DMS79 (cell line): ENCODE results near the gene HPF1.
"Not testable (repeated sequence)": the region's sequence is repeated elsewhere in the genome, so short reads cannot be mapped to it uniquely, and the experiment has no call there.

Experiments used
- DNase-seq: peaks from one replicate; lab custom pipeline; 2025; lab: John Stamatoyannopoulos, UW

Gene HPF1

GRCh38 chr4:169738604-169739003 lies 19.1 kb downstream of the HPF1 start:
- not testable (repeated sequence) for DNase-seq

- no peak for DNase-seq
Observed at GRCh38 chr4:169730564-169730963, 27.2 kb downstream of the HPF1 start.

DNA sequence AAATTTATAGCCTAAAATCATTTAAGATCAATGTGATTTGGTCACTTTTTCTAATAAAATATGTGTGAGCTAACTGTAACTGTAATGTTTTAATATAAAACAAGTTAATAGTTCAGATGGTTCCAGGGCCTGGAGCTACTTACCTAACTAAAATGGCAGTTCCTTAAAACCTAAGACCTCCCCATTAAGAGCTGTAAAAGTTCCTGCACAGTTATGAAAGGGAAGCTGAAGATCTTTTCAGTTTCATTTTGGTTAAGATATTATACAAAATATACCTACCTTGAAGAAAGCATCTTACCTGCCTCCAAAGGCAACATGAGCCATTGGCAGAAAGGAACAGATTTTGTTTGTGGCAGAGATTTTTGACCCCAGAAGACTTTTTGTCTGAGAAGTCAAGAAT lies 30.1 kb downstream of the HPF1 start:
- DNase-seq: no peak

DNA sequence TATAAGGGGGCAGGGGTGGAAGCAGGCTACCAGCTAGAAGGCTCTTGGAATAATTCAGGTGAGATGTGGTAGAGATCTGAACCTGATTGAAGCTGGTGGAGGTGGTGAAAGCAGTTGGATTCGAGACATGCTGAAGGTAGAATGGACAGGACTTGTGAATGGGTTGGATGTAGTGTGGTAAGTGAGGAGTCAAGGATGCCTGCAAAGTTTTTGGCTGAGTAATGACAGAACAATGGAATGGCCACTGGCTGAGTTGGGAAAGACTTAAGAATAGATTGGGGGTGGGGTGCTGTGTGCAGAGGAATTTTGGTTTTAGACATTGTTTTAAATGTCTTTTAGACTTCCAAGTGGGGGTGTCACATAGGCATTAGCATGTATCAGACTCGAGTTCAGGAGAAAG lies 33.5 kb downstream of the HPF1 start:
- no peak for DNase-seq

DNA sequence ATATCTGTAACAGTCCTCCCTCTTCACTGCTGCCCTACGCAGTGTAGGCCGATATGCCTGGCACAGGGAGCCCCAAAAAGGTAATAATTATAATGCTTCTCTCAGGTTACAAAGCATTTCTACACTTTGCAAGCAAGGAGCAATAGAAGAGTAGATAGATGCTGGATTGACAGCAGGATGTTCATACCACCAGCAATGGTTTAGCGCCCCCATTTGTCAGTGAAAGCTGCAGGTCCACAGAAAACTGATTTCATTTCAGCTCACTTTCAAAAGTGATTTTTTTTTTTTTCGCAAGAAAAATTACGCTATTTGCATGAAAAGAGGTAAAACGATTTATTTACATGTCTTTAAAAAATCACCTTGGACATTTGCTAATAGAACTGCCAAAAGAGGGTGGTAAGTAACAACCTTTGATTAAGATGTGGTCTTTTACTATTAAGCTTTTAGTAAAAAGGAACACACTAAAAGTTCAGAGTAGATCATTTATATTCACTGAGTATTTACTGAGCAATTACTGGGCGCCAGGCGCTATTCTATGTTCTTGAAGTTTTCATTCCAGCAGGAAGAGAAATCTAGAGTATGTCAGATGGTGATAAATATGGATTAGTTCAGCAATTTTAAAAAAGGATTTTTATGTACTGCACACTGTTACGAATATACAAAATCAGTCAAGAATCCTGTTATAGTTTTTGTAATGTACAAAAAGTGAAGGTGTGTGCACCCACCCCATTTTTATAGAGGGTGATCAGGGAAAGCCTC lies 34.4 kb downstream of the HPF1 start:
- DNase-seq: no peak

GRCh38 chr4:169720529-169720928 lies 37.2 kb downstream of the HPF1 start:
- no peak for DNase-seq

DNA sequence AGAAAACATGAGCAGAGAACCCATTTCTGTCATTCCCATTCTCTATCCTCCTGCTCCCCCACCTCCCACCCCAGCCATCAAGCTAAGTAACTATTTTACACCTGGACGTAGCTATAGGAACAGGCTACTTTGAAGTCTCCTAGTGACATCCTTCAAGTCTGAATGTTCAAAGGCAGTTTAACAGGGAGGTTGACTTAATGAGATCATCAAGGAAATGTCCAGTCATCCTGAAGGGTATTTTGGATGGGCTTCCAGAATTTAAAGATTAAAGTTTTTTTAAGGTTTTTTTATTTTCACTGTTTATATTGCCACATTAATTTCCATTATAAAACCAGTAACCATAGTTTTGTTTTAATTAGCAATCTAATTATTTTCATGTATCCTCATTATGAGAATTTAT lies 41.1 kb downstream of the HPF1 start:
- no peak for DNase-seq

DNA sequence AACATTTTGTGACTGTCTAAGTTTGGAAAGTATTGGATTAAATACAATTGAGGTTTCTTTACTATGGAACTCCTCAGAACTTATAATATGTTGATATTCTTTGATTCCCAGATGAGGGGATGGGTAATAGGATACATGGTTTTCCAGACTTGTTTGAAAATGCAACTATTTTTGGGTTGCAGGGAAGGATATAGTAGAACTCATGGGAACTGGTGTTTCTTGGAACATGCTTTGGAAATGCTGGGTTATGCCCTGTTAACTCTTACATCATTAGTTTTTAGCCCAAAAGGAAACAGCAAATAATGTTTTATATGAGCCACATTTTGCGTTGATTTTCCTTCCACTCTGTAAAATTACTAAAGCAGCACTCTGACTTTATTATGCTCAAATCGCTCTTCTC lies 41.9 kb downstream of the HPF1 start:
- no peak for DNase-seq

DNA sequence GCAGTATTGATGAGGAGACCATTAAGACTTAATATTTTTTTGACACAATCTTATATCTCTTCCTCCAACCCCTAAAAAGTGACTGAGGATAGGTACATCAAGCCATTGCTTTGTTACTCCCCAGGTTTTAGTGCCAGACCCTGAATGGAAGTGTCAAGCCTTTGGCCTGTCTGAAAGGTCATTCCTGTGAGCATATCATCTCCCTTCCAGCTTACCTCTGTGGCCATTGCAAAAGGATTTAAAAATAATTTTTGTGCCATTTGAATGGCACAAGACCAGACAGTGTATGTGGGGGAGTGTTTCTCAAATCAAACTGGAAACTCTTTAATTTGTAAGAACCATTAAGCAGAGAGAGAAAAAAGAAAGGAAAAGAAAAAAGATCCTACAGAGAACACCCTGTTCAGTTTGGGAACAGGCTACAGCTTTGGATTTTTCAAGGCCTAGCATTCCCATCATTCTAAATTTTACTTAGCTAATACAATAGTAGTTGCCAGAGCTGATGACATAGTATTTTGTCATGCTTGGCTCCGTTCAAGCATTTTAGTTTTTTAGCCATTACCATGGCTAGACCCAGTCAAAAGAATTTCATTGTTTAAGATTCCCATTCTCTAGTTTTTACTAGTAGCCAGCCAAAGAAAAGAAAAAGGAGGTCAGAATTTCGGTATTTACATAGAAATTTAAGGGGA lies 49.6 kb downstream of the HPF1 start:
- no peak for DNase-seq

DNA sequence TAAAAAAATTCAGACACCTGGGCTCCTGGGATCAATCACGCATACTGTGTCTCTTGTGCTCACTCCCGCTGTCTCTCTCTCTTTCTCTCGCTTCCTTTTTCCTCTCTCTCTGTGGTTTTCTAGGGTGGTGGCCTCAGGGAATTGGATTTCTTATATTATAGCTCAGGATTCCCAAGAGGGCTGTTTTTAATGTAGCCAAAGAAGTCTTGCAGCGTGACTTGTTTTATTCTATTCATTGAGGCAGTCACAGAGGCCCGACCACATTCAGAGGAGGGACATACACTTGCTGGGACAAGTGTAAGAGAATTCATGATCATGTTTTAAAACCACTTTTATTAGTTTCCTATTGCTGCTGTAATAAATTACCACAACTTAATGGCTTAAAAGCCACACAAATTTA lies 59.4 kb downstream of the HPF1 start:
- DNase-seq: no peak

GRCh38 chr4:169690787-169691186 lies 67.0 kb downstream of the HPF1 start:
- DNase-seq: no peak

DNA sequence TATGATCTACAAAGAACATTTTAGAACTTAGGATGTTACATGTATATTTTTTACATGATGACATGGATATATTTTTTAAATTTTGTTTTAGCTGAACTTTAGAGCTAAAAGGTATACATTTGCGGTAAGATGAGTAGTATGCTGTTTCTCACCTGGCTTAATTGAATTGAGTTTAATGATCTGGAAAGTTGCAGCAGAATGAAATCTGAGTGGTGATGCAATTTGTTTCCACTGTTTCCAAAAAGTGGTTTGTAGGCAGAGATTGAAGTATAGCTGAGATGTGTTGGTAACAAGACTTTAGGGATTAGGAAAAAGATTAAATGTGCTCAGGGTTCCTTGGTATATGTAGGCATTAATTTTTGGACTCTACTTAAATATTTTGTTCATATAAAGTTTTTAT lies 68.1 kb downstream of the HPF1 start:
- no peak for DNase-seq

DNA sequence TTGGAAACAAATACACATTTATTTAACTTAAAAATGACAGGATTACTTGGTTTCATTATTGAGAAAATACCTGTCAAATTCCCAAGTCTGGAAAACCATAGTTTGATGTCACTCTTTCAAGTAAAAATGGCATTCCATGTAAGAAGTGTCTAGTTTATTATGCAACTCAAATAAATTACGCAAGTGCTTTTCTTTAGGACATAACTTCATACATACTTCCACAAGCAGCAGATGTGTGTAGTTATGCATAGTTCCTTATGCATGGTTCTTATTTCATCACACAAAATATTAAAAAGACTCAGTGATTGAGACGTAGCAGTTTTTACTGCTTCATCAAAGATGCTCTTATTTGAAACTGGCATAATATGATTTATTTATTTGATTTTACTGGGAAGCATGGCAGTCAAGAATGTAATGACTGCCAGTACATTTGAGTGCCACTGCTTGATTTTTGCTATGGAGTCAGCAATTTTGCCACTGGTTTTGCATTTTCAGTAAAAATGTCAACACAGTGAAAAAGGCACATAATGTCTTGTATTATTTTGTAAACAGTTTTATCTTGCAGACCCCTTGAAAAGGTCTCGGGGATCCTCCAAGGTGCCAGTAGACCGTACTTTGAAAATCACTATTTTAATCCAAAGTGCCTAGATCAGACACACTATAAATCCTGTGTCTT lies 75.2 kb downstream of the HPF1 start:
- DNase-seq: no peak
